GM12873 (cell line): ENCODE data around the gene IL23A.

Experiments
- TF ChIP-seq, protein P1 (sequence below): IDR thresholded peaks from 2 replicates; pipeline ENCODE4 v1.5.1; 2012; ENCODE audit warnings: low read depth, mild to moderate bottlenecking, moderate library complexity, low read length, control low read depth; ENCODE audit not compliant: insufficient read depth; ENCODE audit errors: missing control alignments

Gene IL23A

GRCh38 chr12:56361487-56362129 lies 22.9 kb downstream of the IL23A start:
- TF ChIP-seq, protein P1, sequence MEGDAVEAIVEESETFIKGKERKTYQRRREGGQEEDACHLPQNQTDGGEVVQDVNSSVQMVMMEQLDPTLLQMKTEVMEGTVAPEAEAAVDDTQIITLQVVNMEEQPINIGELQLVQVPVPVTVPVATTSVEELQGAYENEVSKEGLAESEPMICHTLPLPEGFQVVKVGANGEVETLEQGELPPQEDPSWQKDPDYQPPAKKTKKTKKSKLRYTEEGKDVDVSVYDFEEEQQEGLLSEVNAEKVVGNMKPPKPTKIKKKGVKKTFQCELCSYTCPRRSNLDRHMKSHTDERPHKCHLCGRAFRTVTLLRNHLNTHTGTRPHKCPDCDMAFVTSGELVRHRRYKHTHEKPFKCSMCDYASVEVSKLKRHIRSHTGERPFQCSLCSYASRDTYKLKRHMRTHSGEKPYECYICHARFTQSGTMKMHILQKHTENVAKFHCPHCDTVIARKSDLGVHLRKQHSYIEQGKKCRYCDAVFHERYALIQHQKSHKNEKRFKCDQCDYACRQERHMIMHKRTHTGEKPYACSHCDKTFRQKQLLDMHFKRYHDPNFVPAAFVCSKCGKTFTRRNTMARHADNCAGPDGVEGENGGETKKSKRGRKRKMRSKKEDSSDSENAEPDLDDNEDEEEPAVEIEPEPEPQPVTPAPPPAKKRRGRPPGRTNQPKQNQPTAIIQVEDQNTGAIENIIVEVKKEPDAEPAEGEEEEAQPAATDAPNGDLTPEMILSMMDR: no peak

DNA sequence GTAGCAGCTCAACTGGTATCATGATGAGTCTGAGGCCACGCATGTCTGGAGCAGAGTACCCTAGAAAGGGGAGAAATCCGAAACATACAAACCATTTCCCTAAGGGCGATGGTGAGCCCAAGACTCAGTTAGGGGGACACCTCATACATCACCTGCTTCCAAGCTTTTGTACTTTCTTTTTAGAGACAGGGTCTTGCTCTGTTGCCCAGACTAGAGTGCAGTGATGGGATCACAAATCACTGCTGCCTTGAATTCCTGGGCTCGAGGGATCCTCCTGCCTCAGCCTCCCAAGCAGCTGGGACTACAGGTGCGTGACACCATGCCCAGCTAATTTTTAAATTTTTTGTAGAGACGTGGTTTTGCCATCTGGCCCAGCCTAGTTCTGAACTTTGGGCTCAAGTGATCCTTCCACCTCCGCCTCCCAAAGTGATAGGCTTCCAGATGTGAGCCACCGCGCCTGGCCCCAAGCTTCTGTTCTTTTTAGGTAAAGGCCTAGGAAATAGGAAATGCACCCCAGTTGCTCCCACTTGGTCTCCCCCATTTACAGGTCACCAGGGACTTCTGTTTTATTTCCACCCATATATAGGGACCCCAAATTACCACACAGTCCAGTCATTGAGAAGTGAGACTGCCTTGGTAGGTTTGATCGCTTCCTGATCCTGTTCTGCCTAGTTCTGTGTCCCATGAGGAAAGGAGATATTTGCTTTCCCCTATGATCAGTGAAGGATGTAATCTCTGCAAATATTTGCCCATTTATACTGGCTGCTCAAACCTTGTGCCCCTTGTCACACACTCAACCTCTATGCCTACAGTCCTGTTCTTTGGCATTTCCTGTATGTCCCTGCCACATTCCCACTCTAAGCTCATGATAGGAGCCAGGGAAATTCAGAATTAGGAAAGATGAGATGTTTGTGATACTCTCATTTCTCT lies 23.7 kb downstream of the IL23A start, which contains the start of gene APOF:
Gene APOF, minus strand, starts transcription at position 728 of the 930 bp plus-strand sequence. Its CDS starts 112 bp downstream, at position 616.
- TF ChIP-seq, protein P1: no peak

- TF ChIP-seq, protein P1: no peak
Observed at GRCh38 chr12:56366948-56367347, 28.3 kb downstream of the IL23A start.

GRCh38 chr12:56373515-56373914 lies 34.8 kb downstream of the IL23A start:
- TF ChIP-seq, protein P1: no peak

DNA sequence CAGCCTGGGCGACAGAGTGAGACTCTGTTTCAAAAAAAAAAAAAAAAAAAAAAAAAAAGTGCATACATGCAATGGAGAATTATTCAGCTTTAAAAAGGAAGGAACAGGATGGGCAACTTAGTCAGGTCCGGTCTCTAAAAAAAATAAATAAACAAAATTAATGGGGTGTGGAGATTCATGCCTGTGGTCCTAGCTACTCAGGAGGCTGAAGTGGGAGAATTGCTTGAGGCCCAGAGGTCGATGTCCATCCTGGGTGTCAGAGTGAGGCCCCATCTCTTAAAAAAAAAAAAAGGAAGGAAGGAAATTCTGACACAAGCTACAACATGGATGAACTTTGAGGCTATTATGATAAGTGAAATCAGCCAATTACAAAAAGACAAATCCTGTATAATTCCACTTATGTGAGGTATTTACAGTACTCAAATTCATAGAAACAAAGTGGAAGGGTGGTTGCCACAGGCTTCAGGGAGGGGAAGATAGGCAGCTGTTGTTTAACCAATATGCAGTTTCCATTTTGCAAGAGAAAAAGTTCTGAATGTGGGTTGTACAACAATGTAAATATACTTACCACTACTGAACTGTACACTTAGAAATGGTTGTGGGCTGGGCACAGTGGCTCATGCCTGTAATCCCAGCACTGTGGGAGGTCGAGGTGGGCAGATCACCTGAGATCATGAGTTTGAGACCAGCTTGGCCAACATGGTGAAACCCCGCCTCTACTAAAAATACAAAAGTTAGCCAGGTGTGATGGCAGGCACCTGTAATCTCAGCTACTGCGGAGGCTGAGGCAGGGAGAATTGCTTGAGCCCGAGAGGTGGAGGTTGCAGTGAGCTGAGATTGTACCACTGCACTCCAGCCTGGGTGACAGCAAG lies 36.3 kb downstream of the IL23A start:
- TF ChIP-seq, protein P1: no peak

- TF ChIP-seq, protein P1: no peak
Observed at GRCh38 chr12:56375598-56376434, 37.1 kb downstream of the IL23A start.
